ENCODE measurements around the gene PCDHGC3.
A peak's percentile ranks its signal among the peaks of the same experiment; 100 is the strongest.

Gene PCDHGC3

GRCh38 chr5:141475625-141476131 lies at the start of gene PCDHGC3:
TSS of gene PCDHGC3 (plus strand) at chr5:141475966. CDS start at chr5:141476117, 151 bp downstream.
- TF ChIP-seq NFIC (IDR thresholded peaks at IDR 0.05): peak; percentile 87
- TF ChIP-seq MAX (IDR thresholded peaks at IDR 0.05): peak; percentile 85
- TF ChIP-seq FOXM1 (IDR thresholded peaks at IDR 0.05; ENCODE audit: borderline replicate concordance, low read depth): no peak
- peak; percentile 54; the same call in 1 of the 2 replicates for TF ChIP-seq RAD21 (IDR thresholded peaks at IDR 0.05; ENCODE audit: low read depth)
- peak; percentile 33; the same call in 1 of the 2 replicates for TF ChIP-seq TEAD4 (IDR thresholded peaks at IDR 0.05)
- TF ChIP-seq TAF1 (IDR thresholded peaks at IDR 0.05; ENCODE audit: low read depth): 0 out of 2 replicates have a peak, but pooled peaks have one; percentile 6
- TF ChIP-seq CEBPB (IDR thresholded peaks at IDR 0.05): no peak
- TF ChIP-seq EP300 (IDR thresholded peaks at IDR 0.05; ENCODE audit: borderline replicate concordance): no peak

GRCh38 chr5:141427783-141428426 lies 47.9 kb upstream of the PCDHGC3 start:
- TF ChIP-seq USF1 (IDR thresholded peaks at IDR 0.05) (no peak), TAF1 (IDR thresholded peaks at IDR 0.05; ENCODE audit: low read depth) (no peak), TEAD4 (IDR thresholded peaks at IDR 0.05) (no peak), NFIC (IDR thresholded peaks at IDR 0.05) (no peak), MAX (IDR thresholded peaks at IDR 0.05) (no peak), EGR1 (IDR thresholded peaks at IDR 0.05) (no peak)

- TF ChIP-seq EGR1 (IDR thresholded peaks at IDR 0.05): no peak
- TF ChIP-seq RAD21 (IDR thresholded peaks at IDR 0.05; ENCODE audit: low read depth): peak; percentile 13; the same call in 1 of the 2 replicates
Measured at GRCh38 chr5:141430332-141431113, 45.2 kb upstream of the PCDHGC3 start, which contains the start of gene PCDHGA12. TSS of gene PCDHGA12 (plus strand) at chr5:141430507. CDS start at chr5:141430760, 253 bp downstream.

GRCh38 chr5:141431286-141431685 lies 44.5 kb upstream of the PCDHGC3 start:
- TF ChIP-seq NFIC (IDR thresholded peaks at IDR 0.05) (no peak), TAF1 (IDR thresholded peaks at IDR 0.05; ENCODE audit: low read depth) (no peak), TCF12 (IDR thresholded peaks at IDR 0.05; ENCODE audit: low read depth) (no peak), EGR1 (IDR thresholded peaks at IDR 0.05) (no peak), MAX (IDR thresholded peaks at IDR 0.05) (no peak), REST (IDR thresholded peaks at IDR 0.05; ENCODE audit: low read depth) (no peak), CEBPB (IDR thresholded peaks at IDR 0.05) (no peak), CREB1 (IDR thresholded peaks at IDR 0.05; ENCODE audit: low read depth) (no peak), TEAD4 (IDR thresholded peaks at IDR 0.05) (no peak), RAD21 (IDR thresholded peaks at IDR 0.05; ENCODE audit: low read depth) (no peak), EP300 (IDR thresholded peaks at IDR 0.05; ENCODE audit: borderline replicate concordance) (no peak), FOXM1 (IDR thresholded peaks at IDR 0.05; ENCODE audit: borderline replicate concordance, low read depth) (no peak), USF1 (IDR thresholded peaks at IDR 0.05) (no peak), YY1 (IDR thresholded peaks at IDR 0.05; ENCODE audit: low read depth) (no peak), ZBTB7A (IDR thresholded peaks at IDR 0.05; ENCODE audit: low read depth) (no peak)

GRCh38 chr5:141434006-141434405 lies 41.8 kb upstream of the PCDHGC3 start:
- TF ChIP-seq EGR1 (IDR thresholded peaks at IDR 0.05) (no peak), TCF12 (IDR thresholded peaks at IDR 0.05; ENCODE audit: low read depth) (no peak), RAD21 (IDR thresholded peaks at IDR 0.05; ENCODE audit: low read depth) (no peak), TEAD4 (IDR thresholded peaks at IDR 0.05) (no peak), NFIC (IDR thresholded peaks at IDR 0.05) (no peak), TAF1 (IDR thresholded peaks at IDR 0.05; ENCODE audit: low read depth) (no peak), FOXM1 (IDR thresholded peaks at IDR 0.05; ENCODE audit: borderline replicate concordance, low read depth) (no peak), CEBPB (IDR thresholded peaks at IDR 0.05) (no peak), YY1 (IDR thresholded peaks at IDR 0.05; ENCODE audit: low read depth) (no peak), USF1 (IDR thresholded peaks at IDR 0.05) (no peak), EP300 (IDR thresholded peaks at IDR 0.05; ENCODE audit: borderline replicate concordance) (no peak), ZBTB7A (IDR thresholded peaks at IDR 0.05; ENCODE audit: low read depth) (no peak), MAX (IDR thresholded peaks at IDR 0.05) (no peak), CREB1 (IDR thresholded peaks at IDR 0.05; ENCODE audit: low read depth) (no peak)

- TF ChIP-seq TCF12 (IDR thresholded peaks at IDR 0.05; ENCODE audit: low read depth) (no peak), EGR1 (IDR thresholded peaks at IDR 0.05) (no peak), CEBPB (IDR thresholded peaks at IDR 0.05) (no peak), YY1 (IDR thresholded peaks at IDR 0.05; ENCODE audit: low read depth) (no peak), EP300 (IDR thresholded peaks at IDR 0.05; ENCODE audit: borderline replicate concordance) (no peak), ZBTB7A (IDR thresholded peaks at IDR 0.05; ENCODE audit: low read depth) (no peak), TEAD4 (IDR thresholded peaks at IDR 0.05) (no peak), USF1 (IDR thresholded peaks at IDR 0.05) (no peak)
Measured at GRCh38 chr5:141437221-141437620, 38.5 kb upstream of the PCDHGC3 start.
